NCI-H1105 treated with DMSO at 0.1 percent for 48 hours (cell line): ENCODE results near the gene GLIPR2.
"Not testable (repeated sequence)": the region's sequence is repeated elsewhere in the genome, so short reads cannot be mapped to it uniquely, and the experiment has no call there.

ENCODE experiments used
- DNase-seq: peaks from one replicate; lab custom pipeline; 2025; lab: John Stamatoyannopoulos, UW

GLIPR2 gene

DNA sequence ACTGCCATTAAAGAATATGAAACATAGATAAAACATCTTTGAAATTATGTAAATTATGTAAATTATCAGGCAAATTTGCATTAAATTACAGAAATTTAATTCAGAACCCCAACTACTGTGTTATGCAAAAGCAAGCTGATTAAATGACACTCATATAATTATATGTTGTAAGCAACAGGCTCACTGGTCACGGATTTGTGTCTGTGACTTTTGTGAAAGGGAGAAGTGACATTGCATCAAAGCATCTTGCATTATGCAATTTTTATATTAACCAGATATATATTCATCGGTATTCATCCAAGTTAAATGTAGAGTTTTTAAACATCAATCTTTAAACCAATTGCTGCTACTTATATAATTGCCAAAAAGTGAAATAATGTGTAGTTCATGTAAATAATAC lies 13.0 kb upstream of the GLIPR2 start:
- no peak for DNase-seq

DNA sequence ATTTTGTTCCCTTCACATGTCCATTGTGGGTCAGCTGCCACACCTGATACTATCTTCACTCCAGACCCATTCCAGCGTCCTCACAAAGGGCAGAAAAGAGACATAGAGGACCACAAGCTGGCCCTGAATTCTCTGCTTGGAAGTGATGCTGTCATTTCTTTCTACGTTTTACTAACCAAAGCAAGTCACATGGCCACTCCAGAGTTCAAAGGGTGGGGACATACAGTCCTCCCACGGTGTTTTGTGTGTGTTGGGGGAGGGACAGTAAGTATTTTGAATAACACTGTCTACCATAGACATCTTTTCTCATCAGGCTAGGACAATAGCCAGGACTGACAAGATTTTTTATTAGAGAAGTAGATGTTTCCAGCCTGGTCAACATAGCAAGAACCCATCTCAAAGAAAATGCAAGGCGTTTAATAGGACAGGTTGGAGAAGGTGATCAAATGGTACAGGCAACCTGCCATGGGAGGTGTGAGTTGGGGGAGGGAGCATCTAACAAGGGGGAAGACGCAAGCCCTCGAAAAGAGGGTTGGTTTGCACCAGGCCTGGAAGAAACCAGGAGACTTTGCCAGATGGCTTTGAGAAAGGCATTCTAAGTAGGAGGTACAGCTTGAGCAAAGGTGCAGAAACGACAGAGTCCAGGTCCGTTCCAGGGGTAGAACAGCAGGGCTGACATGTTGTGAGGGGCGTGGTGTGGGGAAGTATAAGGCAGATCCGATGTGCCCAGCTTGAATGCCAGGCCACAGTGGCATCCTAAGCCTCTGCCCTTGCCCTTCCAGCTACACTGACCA lies 11.3 kb upstream of the GLIPR2 start:
- DNase-seq = no peak

- no peak for DNase-seq
Observed at GRCh38 chr9:36126016-36126730, 10.4 kb upstream of the GLIPR2 start.

DNA sequence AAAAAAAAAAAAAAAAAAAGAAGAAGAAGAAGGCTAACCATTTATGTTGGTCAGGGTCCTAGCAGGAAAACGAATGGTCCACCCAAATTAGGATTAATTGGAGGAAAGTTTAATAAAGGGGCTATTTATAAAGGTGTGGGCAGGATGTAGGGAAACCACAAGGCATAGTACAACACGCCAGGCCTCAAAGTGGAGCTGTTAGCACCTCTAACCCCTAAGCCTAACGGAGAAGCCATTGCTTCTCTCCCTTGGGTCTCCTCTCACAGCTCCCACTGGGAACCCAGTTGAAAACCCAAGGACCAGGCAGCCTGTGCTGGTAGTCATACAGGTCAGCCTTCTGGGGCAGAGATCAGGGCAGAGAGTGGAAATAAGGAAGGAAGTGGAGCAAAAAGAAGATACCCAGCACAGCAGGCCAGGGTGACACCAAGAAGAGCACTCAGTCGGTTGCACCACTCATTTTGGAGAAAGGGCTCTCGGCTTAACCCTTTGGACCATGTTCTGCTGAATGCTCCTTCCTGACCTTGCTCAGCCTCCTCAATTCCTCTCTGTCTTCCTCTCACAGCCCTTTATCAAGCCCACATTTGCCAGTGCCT lies 8.8 kb upstream of the GLIPR2 start:
- no peak for DNase-seq

DNA sequence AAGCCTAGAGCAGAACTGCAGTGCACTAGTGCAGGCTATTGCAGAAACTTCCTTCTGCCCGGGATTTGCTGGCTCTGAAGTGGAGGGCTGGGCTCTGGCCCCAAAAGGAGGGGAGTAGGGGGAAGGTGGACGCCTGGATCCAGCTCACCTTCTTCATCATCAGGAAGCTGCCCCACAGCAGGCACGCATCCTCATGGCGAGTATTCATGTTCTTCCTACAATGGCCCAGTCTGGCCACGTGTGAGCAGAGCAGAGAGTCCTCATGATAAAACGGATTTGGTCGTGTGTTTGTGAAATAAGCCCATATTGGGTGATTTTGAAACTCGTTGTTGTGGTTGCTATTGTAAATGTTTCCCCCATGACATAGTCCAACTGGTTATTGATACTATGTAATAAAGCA lies 8.2 kb upstream of the GLIPR2 start:
- no peak for DNase-seq

DNA sequence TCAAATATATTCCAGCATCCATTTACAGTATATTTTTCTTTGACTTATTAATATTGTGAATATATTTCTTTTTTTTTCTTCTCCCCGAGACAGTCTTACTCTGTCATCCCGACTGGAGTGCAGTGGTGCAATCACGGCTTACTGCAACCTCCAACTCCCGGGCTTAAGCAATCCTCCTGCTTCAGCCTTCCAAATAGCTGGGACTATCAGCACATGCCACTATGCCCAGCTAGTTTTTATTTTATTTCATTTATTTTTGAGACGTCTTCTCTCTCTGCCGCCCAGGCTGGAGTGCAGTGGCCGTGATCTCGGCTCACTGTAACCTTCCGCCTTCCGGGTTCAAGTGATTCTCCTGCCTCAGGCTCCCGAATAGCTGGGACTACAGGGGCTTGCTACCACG lies 7.4 kb upstream of the GLIPR2 start:
- DNase-seq = no peak

GRCh38 chr9:36131666-36132065 lies 4.9 kb upstream of the GLIPR2 start:
- not testable (repeated sequence) for DNase-seq

DNA sequence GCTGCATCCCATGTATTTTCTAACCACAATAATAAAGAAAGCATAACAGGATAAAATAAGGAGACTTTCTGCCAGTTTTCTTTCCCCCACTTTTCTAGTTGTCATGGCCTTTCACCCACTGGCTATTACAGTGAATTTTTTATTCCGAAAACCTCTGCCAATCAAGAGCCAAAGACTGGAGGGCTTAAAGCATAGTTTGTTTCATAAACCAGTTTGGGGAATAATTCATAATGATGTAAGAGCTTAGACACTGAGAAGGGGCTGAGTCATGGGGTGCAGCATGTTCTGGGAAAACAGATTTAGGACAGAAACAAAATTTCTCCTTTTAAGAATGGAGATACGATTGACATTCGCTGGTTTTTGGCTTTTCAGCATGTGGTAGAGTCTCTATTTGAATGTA lies 4.4 kb upstream of the GLIPR2 start:
- no peak for DNase-seq

- DNase-seq = no peak
Observed at GRCh38 chr9:36134761-36135505, 1.6 kb upstream of the GLIPR2 start.

DNA sequence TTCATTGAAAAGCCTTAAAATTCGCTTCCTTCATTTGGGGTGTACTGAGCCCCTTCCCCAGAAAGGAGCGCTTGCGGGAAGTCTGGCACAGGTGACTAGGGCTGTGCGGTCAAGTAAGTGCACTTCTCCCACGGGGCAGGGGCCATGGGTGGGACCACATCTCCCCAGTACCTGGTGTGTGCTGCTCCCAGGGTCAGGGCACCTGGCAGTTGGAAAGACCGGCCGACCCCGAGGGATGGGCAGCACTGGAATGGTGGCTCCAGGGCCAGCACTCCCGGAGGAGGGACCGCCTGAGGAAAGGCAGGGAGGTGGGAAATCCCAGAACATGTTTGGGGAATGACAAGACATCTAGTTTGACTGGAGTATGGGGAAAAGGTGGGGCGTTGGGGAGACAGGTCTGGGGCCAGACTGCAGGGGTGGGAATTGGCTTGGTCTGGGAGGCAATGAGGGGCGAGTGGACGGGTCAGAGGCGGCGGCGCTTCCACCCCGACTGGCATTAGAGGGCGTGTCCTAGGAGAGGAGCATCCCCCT lies 727 bp upstream of the GLIPR2 start:
- DNase-seq = no peak

DNA sequence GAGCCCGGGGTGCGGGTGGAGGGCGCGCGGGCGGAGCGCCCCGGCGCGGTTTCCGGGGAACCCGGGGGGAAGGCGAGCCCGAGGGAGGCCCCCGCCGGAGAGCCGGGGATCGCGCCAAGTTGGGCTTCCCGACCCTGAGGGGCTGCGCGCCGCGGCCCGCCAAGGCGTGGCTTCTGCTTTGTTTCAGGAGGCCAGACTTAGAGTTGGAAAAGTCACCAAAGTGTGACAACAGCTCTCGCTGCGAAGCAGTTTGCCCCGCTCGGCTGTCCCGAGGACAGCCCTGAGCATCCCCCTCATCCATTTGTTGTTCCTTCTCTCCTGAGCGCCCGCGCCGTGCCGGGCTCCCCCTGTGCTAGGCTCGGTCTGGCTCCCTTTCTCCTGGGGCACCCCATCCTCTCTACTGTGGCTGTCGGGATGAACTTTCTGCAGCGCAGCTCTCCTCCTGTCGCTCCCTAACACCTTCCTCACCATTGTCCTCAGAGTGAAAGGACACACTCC lies 410 bp downstream of the GLIPR2 start:
- DNase-seq = no peak

DNA sequence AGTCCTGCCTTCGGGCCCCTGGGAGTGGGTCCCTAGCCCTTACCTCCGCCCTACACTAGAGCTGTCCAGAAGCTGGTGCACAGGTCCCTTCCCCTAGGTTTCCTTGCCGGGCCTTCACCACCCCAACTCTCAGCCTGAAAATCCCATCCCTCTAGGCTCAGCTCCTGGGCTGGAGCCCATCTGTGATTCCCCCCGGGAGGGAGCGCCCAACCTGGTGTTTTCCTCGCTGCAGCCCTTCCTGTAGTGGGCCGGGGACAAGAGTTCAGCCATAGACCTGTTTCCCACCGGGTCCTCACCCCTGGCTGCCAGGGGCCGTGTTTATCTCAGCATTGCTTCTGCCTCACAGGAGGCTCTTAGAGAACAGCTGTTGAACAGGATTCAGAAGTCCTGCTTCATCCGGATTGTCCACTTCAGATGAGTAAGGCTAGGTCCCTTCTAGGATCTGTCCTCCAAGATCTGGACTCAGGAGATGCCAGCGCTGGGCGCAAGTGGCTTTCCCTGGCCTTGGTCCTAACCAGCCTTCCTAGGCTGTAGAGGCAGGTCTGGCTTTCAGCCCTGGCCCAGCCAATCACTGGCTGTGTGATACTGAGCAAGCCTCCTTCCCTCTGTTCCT lies 965 bp downstream of the GLIPR2 start:
- DNase-seq = no peak

GRCh38 chr9:36138496-36138895 lies 2.0 kb downstream of the GLIPR2 start:
- DNase-seq = no peak

GRCh38 chr9:36138901-36139300 lies 2.4 kb downstream of the GLIPR2 start:
- no peak for DNase-seq

- DNase-seq = no peak
Observed at GRCh38 chr9:36140086-36141084, 3.9 kb downstream of the GLIPR2 start.

- DNase-seq = no peak
Observed at GRCh38 chr9:36141288-36141687, 4.8 kb downstream of the GLIPR2 start.

- no peak for DNase-seq
Observed at GRCh38 chr9:36141761-36142160, 5.2 kb downstream of the GLIPR2 start.

DNA sequence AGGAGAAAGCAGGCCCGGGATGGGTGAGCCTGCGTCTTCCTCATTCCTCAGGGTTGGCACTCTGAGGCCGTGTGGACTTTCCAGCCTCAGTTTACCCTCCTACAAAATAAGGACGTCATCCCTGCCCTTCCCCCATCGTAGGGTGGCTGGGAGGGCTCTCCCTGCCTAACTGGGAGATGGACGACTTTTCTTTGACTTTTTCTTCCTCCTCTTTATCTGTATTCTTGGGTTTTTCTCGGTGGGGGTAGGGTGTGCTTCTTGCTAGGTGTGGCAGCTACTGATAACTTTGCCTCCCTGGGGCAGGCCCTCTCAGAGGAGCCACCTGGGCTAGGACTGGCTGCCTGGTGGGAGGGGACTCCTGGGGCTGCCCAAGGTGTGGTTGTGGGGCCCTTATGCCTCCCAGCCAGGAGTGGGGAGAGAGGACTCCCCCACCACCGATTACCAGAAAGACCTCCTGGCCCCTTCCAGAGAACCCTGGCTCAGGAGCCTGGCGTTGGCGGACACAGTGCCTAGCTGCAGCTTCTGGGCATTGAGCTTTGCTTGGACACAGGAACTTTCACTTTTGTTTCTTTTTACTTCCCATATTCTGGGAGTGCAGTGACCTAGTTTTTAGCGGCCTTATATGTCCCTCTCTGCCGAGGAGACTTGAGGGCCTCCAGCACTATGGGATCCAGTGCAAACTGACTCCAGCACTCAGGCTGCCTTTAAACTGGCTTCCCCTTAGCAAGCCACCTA lies 6.1 kb downstream of the GLIPR2 start:
- no peak for DNase-seq

- DNase-seq = no peak
Observed at GRCh38 chr9:36143245-36143641, 6.7 kb downstream of the GLIPR2 start.
